Inflammatory macrophage (primary cell): ENCODE measurements around the gene AGAP5.
"Not testable (repeated sequence)": the region's sequence is repeated elsewhere in the genome, so short reads cannot be mapped to it uniquely, and the experiment has no call there.

ENCODE experiments used
- DNase-seq, 2 donors: peaks; one replicate each; pipeline ENCODE4 v3.0.0-alpha.2; 2020 to 2022
- total RNA-seq, 18 experiments: gene quantifications; one replicate each; lab custom pipeline; 2026; ENCODE audit warnings: mixed read lengths in 6 of 18, inconsistent platforms in 2 of 18; lab: John Stamatoyannopoulos, UW

Gene AGAP5
- 0 to 0.68 (median 0.20) reads per million in 18 experiments for total RNA-seq

DNA sequence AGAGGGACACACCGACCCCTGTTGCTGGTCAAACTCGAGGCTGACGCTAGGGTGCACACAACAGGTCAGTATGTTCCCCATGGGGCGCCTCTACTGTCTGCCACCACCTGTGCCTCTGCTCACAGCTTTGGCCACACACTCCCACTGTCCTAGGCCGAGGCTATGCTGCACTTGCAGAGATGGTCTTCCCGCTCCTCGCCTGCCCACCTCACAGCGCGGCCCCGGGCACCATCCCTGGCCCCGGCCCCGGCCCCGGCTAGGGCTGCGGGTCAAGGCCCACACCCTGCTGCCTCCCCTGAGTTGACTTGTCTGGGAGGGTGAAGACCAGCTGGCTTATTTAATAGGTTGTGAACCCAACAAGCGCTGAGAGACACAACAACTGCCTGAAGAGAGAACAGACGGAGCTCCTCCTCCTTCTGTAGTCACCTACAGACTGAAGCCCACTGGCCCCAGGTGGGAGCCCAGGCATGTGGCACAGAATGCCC lies at the start of gene AGAP5:
Gene AGAP5 (minus strand): TSS at position 435 of the 485 bp plus-strand sequence. CDS start 354 bp downstream, at position 81.
- not testable (repeated sequence) for DNase-seq

DNA sequence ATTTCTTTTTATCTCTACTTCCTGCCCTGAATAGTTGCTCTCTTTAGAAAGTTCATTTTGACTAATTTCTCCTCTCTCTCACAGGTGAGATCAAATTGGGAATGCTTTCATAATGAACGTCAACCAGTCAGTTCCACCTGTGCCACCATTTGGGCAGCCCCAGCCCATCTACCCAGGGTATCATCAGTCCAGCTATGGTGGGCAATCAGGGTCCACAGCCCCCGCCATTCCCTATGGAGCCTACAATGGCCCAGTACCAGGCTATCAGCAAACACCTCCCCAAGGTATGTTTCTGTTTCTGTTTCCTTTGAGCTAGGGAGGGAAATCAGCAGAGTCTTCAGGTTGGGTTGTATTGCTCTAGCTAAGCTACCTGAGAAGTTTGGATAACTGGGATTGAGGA lies 48.8 kb upstream of the AGAP5 start:
- no peak for DNase-seq

DNA sequence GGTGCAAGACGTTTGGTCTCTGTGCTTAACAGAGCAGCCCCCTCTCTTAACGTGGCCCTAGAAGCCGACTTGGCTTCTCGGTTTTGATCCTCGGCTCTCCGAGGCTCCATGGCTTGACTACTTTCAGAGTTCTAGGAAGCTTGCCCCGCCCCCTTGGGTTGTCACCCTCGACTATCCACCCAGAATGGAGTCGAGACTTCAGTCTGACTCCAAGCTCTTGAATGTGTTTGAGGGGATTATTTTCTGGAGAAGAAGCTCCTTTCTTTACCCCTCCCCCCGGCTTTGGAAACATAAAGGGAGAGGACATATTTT lies 46.7 kb upstream of the AGAP5 start:
- DNase-seq = peak; percentile 64 to 71

DNA sequence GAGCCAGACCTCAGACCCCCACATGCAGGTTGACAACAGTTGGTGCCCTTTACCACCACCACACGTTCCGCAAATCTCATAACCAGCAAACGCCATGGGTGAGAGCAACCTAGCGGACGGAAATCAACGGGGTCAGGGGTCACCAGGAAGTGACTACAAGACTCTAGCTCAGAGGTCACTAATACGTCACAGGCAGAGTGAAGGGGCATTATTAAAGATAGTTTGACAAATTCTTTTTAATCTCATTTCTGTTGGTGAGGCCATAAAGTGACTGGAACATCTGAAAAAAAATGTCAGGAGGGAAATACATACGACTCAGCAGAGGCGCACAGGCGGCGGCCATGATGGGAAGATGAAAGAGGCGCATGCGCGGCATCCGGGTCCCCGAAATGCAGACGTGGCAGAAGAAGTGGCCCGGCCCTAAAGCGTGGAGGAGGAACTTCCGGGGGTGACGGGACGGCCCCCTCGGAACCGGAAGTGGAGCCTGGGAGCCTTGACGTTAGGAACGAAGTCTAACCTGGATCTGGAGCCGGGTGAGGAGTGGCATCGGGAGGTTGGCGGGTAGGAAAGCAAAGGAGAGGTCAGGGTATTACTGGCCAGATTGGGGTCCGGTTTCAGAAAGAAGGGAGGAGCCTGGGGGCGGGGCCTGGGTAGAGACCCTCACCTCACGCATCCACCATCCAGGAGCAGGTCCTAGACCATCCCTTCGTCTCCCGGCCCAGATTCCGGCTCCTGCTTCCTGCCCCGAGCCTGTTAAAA lies 46.2 kb upstream of the AGAP5 start, which contains the start of gene SEC24C:
Gene SEC24C (plus strand): TSS at position 468 of the 759 bp plus-strand sequence. CDS start 2,461 bp downstream, outside the sequence.
- peak; percentile 97 for DNase-seq

DNA sequence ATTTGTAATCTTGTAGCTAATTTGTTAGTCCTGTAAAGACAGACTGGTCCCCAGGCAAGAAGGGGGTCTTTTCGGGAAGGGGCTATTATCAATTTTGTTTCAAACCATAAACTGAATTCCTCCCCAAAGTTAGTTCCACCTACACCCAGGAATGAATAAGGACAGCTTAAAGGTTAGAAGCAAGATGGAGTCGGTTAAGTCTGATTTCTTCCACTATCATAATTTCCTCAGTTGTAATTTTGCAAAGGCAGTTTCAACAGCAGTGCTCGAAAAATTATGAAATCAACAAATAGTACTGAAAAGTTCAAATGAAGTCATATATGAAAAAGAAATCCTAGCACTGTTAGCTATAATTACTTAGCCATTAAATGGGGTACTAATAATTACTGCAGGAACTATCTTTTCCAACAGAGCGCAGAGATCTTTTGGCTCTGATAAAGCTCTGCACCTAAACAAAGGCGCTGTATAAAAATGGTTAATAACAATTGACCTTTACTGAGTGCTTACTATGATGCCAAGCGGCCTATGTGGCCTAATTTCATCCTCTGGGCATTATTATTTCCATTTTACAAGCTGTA lies 45.5 kb upstream of the AGAP5 start:
- no peak for DNase-seq

DNA sequence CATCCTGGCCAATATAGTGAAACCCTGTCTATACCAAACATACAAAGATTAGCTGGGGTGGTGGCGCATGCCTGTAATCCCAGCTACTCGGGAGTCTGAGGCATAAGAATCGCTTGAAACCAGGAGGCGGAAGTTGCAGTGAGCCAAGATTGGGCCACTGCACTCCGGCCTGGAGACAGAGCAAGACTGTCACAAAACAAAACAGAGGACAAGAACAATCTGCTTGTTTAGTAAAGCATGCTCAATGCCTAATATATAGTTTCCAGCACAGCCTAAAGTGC lies 44.5 kb upstream of the AGAP5 start:
- no peak for DNase-seq

DNA sequence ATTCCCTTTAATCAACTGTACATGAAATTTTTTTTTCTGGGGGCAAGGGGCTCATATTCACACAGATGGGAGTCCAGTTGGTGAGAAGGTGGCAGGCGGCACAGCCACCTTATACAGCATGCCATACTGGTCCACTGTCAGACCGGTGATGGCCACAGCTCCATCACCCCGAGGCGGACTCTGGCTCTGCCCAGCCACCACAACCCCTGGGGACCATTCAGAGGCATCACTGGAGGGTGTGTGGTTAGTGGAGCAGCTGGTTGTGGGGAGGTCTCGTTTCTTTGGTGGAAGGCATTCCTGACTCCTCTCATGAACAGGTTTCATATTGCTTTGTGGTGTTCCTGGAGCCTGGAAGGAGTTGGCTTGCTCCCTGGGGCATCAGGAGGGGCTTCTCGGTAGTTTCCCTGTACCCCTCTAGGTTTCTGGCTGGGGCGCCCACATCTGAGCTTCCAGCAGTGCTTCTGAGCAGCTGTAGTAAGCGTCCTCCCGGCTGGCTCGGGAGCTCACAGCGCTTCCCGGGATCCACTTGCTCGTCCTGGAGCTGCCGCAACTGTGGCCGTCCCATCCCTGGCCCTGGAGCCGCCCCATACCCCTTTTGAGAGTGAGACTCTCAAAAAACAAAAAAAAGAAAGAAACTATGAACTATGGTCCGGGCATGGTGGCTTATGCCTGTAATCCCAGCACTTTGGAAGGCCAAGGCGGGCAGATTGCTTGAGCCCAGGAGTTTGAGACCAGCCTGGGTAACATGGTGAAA lies 42.8 kb upstream of the AGAP5 start:
- DNase-seq = not testable (repeated sequence)

DNA sequence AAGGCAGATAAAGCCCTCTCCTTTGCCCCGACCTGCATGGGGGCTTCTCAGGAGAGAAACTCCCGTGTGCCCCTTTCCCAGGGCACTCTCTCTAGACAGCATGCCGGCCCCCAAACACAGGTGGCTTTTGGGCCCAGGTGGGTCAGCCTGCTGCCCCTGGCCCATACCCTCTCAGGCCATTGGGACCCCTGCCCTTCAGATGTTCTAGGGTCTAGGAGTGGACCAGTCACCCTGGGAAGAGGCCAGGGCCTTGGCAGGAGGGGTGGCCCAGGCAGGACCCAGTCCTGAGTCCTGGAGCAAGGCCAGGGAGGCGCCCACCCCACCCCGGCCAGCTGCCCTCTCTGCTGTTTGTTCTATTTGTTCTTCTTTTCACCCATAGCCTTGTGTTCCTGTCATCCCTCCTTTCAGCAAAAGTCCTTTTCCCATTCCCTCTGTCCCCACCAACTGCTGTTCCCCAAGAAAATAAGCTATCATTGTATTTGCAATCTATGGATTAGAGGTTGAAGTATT lies 36.9 kb upstream of the AGAP5 start:
- DNase-seq = no peak

DNA sequence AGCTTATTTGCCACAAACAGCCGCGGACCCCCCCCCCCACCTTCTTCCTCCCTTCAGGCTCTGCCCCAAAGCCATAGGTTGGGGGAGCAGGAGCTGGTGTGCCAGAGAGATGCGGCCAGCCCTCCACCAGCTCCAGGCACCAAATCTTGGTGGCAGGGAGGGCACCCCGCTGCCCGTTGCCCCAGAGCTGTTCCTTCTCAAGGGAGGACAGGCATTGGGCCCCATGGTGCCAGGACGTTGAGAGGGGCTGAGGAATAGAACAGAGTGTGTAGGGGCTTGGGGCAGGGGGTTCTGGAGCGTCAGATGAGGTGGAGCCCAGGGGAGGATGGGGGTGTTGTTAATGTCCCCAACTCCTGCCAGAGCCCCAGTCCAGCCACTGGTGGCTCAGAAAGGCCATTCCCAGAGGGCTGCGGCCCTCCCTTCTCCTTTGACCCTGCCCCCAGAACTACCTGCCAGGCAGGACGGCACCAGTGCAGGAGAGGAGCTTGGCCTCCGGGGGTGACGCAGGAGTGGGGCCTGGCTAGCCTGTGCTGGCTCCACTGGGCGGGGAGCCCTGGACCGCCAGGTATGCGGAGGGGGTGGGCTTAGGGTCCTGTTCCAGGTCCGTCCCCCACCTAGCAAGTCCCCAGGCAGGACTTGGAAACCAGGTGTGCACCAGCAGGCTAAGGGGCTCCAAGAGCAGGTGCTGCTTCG lies 36.3 kb upstream of the AGAP5 start:
- no peak for DNase-seq

DNA sequence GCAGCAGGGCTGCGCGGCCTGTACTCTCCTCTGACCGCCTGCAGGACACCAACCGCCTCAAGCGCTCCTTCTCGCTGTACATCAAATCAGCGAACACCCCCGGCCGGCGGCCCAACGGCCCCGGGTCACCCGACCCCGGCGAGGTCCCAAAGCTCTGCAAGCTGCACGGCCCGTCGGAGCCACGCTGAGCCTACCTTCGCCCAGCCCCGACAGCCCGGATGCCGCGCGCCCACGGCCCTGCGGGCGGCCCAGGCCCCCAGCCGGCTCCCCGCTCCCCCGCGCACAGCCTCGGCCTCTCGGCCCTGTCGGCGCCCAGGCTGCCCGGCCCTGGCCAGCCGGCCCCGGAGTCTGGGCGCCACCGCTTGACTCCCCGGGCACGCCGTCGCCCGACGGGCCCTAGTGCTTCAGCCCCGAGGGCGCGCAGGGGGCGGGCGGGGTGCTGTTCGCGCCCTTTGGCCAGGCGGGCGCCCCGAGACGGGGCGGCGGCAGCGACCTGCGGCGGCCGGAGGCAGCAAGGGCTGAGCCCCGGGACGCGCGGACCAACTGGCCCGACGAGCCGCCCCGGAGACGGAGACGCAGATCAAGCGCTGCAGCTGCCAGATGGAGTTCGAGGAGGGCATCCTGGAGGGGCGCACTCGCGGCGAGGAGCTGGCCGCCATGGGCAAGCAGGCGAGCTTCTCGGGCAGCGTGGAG lies 35.2 kb upstream of the AGAP5 start:
- DNase-seq = no peak

DNA sequence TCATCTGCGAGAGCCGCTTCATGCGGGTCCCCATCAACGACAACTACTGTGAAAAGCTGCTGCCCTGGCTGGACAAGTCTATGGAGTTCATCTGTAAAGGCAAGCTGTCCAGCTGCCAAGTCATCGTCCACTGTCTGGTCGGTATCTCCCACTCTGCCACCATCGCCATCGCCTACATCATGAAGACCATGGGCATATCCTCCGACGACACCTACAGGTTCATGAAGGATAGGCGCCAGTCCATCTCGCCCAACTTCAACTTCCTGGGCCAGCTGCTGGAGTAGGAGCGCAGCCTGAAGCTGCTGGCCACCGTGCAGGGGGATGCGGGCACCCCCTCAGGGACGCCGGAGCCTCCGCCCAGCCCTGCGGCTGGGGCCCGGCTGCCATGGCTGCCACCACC lies 34.5 kb upstream of the AGAP5 start:
- no peak for DNase-seq

DNA sequence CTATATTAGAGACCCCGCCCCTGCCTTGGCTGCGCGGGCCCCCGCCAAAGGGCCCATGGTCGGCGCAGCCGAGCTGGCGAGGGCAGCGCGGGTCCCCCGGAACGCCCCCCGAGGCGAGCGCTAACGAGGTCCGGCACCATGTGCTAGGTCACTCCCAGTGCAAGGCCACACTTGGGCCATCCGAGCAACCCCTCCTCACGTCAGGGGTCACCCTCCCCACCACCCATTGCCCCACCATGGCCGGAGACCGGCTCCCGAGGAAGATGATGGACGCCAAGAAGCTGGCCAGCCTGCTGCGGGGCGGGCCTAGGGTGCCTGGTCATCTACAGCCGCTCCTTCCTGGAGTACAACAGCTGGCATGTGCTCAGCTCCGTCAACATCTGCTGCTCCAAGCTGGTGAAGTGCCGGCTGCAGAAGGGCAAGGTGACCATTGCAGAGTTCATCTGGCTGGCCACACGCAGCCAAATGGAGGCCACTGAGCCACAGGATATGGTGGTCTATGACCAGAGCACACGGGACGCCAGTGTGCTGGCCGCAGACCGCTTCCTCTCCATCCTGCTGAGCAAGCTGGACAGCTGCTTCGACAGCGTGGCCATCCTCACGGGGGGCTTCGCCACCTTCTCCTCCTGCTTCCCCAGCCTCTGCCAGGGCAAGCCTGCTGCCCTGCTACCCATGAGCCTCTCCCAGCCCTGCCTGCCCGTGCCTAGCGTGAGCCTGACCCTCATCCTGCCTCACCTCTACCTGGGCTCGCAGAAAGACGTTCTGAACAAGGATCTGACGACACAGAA lies 33.9 kb upstream of the AGAP5 start:
- no peak for DNase-seq

DNA sequence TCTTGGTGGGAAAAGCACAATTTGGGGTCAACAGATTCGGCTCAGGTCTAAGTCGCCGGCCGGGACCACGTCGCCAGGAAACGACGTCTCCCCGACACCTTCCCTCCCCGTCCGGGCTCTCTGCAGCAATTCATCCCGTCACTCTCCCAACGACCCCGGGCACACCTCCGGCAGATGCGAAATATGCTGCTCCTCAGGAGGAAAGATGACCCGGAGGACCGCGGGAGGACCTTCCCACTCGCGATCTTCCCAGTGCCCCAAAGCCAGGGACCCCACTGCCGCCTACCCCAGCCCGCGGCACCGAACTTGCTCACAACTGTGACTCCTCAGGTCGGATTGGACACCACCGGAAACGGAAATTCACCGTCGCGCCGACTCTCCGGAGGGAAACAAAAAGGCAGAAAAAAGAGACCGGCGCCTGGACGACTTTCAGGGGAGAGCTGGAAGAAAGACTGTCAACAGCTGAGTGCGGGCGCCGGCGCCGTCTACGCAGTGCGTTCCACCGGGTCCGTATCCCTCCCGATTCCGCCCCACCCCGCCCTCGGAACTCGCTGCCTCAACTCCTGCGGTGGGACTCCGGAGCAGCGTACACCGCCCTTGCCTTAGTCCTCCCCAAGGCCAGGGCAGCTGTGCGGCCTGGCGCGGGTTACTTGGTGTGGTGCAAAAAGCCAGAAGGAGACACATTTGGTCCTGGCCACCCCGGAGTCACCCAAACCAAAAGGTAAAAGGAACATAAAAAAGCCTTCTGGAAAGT lies 32.4 kb upstream of the AGAP5 start:
- peak; percentile 91 to 96 for DNase-seq

DNA sequence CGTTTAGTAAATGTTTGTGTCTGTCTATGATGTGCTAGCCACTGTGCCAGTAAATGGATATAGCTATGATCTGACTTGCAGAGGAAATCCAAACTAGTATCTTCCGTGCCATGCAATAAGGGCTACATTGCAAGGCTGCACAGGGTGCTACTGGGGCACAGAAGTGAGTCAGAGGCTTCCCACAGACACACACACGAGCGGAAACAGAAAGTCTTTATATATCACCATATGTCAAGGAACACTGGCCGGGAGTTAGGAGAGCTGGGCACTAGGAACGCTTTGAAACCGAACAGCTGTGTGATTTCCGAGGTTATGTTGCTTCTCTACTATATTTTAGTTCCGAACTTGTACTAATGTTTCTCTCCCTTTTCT lies 31.9 kb upstream of the AGAP5 start:
- peak; percentile 44 to 47 for DNase-seq

DNA sequence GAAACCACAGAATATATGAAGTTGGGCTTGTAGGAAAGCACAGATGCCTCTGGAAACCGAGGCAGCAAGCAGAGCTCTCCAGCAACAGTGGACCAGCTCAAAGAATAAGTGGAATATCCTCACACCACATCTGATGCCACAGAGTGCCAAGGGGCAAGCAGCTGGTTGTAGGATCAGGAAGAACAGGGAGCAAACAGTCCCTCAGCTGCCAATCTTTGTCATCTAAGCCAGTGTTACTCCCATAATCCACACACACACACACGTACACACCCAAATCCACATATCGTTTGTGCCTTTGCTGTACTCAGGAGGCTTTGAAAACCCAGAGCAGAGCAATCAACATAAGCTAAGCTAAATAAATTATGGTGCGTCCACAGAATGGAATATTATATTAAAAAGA lies 25.6 kb upstream of the AGAP5 start:
- no peak for DNase-seq

DNA sequence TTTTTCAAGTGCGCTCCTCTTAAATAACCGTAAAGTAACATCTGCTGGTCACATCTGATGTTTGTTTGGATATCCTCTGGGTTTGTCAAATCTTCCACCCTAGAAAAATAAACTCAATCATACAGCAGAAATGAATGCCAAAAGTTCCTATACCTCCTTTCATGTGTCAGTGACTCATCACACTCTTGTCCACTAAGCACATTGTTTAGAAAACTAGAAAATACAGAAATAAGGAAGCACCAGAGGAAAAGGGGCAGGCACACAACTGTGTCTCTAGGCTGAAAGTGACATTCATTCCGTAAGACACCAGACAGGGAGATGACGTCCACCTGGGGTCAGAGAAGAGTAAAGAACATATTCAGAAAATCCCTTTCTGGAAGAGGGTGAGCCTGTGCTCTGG lies 22.7 kb upstream of the AGAP5 start:
- peak; percentile 61 to 73 for DNase-seq

DNA sequence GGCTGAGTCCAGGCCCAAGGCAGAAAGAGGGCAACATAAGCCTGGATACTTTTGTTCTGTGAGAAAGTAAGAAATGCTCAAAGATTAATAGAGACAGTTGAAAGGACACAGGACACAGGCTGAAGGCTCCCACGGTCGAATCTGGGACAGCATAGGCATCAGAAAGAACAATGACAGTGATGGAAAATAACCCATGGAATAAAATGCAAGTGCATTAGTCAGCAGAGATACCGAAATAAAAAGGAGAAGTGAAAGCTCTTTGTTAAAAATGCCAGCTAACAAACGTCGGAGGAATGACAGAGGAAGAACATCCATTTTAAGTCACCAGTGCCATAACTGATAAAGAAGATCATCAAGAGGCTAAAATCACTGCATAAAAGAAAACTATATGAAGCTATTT lies 19.6 kb upstream of the AGAP5 start:
- DNase-seq = peak; percentile 63 to 77

DNA sequence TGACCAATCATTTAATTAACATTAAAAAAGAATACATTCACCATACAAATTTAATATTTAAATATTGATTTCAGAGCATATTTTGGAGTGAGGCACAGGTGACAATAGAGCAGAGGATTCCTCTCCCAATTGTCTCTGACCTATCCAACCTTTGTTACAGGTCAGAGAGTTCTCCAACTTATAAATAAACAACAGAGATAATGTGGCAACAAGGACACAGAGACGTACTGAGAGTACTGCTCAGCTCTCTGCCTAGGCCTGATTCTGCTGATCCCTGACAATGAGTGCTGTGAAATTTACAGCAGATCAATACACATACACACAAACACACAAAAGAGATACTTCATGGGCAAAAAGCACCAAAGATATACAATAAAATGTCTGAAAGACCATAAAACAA lies 18.3 kb upstream of the AGAP5 start:
- DNase-seq = no peak

DNA sequence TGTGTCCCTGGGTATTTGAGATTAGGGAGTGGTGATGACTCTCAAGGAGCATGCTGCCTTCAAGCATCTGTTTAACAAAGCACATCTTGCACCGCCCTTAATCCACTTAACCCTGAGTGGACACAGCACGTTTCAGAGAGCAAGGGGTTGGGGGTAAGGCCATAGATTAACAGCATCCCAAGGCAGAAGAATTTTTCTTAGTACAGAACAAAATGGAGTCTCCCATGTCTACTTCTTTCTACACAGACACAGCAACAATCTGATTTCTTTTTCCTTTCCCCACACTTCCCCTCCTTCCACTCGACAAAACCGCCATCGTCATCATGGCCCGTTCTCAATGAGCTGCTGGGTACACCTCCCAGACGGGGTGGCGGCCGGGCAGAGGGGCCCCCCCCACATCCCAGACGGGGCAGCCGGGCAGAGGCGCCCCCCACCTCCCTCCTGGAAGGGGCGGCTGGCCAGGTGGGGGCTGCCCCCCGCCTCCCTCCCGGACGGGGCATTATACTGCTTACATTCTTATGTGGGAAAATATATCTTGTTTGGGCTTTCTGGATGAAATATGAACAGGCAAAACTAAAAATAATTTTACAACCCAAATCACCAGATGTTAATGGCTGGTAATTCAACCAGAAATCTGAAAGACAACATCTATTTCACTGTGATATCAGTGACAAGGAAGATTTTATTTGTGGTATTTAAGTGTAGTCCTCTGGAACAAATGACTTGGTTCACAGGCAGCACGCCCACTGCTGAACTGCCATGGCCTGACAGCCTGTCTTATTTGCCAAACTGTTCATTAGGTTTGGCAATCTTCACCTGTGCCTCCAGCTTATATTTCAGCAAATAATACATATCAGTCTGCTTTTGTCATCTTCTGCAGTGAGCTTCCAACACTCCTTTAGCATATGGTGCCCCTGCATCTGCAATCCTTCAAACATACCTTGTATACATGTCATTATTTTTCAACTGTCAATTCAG lies 17.6 kb upstream of the AGAP5 start:
- DNase-seq = not testable (repeated sequence)
